Measurements from ENCODE around the gene FREM1. TPM values are rescaled to one million over a fixed set of nuclear protein-coding genes. Genes with fewer than 3 reads are reported as not detected.

FREM1 gene
- total RNA-seq, 1 experiment from 2014 or later = 1.2 TPM

GRCh38 chr9:14741369-14741768, 168.9 kb downstream of the FREM1 start:
- ChIA-PET POLR2A (ENCODE audit: unreplicated experiment) (no interaction called here), CTCF (no interaction called here)
- intact Hi-C loops (cut with micrococcal nuclease) = no loop called here
- Histone ChIP-seq H3K4me2 (ENCODE audit: low read length) (no peak overlapping the region), H3K36me3 (ENCODE audit: low read depth, low read length) (no peaks in the 10 kb centered on the region), H2AFZ (ENCODE audit: low read length) (no peak overlapping the region), H3K9ac (ENCODE audit: low read length) (no peak overlapping the region), H4K20me1 (ENCODE audit: low read length) (no peaks in the 10 kb centered on the region), H3K27ac (ENCODE audit: low read length) (no peak overlapping the region), H3K4me1 (ENCODE audit: insufficient read depth, low read length) (no peaks in the 10 kb centered on the region), H3K9me2 (replicated peaks; ENCODE audit: low read length) (no peaks in the 10 kb centered on the region), H3K9me3 (ENCODE audit: low read length) (no peaks in the 10 kb centered on the region), H3K4me3 (ENCODE audit: low read length) (no peak overlapping the region), H3K27me3 (ENCODE audit: low read length) (no peaks in the 10 kb centered on the region), H3K79me2 (ENCODE audit: low read length) (no peaks in the 10 kb centered on the region), H3F3A (ENCODE audit: low read length, unreplicated experiment) (no peaks in the 10 kb centered on the region)
- ATAC-seq (no peak), DNase-seq (no peak)
- BruUV-seq (replicated peaks) = no TSS peak
- TF ChIP-seq, protein P1, sequence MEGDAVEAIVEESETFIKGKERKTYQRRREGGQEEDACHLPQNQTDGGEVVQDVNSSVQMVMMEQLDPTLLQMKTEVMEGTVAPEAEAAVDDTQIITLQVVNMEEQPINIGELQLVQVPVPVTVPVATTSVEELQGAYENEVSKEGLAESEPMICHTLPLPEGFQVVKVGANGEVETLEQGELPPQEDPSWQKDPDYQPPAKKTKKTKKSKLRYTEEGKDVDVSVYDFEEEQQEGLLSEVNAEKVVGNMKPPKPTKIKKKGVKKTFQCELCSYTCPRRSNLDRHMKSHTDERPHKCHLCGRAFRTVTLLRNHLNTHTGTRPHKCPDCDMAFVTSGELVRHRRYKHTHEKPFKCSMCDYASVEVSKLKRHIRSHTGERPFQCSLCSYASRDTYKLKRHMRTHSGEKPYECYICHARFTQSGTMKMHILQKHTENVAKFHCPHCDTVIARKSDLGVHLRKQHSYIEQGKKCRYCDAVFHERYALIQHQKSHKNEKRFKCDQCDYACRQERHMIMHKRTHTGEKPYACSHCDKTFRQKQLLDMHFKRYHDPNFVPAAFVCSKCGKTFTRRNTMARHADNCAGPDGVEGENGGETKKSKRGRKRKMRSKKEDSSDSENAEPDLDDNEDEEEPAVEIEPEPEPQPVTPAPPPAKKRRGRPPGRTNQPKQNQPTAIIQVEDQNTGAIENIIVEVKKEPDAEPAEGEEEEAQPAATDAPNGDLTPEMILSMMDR (conservative IDR thresholded peaks at IDR 0.05; ENCODE audit: low read depth, low read length) = no peak
- no peak for TF ChIP-seq EZH2 (IDR thresholded peaks at IDR 0.05; ENCODE audit: low read length, unreplicated experiment)
- TF ChIP-seq EZH2phosphoT487 (IDR thresholded peaks at IDR 0.05; ENCODE audit: borderline replicate concordance, low read length) = no peak

- ChIA-PET POLR2A (ENCODE audit: unreplicated experiment) (no interaction called here), CTCF (no interaction called here)
- H3K4me1 ChIP-seq (ENCODE audit: insufficient read depth, low read length) = no peaks in the 10 kb centered on the region
- no TSS peak for BruUV-seq (replicated peaks)
- H3K9me2 ChIP-seq (replicated peaks; ENCODE audit: low read length) = no peaks in the 10 kb centered on the region
- H3K9ac ChIP-seq (ENCODE audit: low read length) = no peak overlapping the region
- H3K79me2 ChIP-seq (ENCODE audit: low read length) = no peaks in the 10 kb centered on the region
- DNase-seq (no peak), ATAC-seq (no peak)
- H3K4me2 ChIP-seq (ENCODE audit: low read length) = no peak overlapping the region
- no peaks in the 10 kb centered on the region for H3K27me3 ChIP-seq (ENCODE audit: low read length)
- H3K36me3 ChIP-seq (ENCODE audit: low read depth, low read length) = no peaks in the 10 kb centered on the region
- H3K9me3 ChIP-seq (ENCODE audit: low read length) = no peaks in the 10 kb centered on the region
- intact Hi-C loops (cut with micrococcal nuclease) = no loop called here
- H3F3A ChIP-seq (ENCODE audit: low read length, unreplicated experiment) = no peaks in the 10 kb centered on the region
- no peak overlapping the region for H3K27ac ChIP-seq (ENCODE audit: low read length)
- no peak overlapping the region for H2AFZ ChIP-seq (ENCODE audit: low read length)
- no peak for TF ChIP-seq EZH2phosphoT487 (IDR thresholded peaks at IDR 0.05; ENCODE audit: borderline replicate concordance, low read length)
- TF ChIP-seq, protein P1 (conservative IDR thresholded peaks at IDR 0.05; ENCODE audit: low read depth, low read length) = no peak
- no peak for TF ChIP-seq EZH2 (IDR thresholded peaks at IDR 0.05; ENCODE audit: low read length, unreplicated experiment)
- H4K20me1 ChIP-seq (ENCODE audit: low read length) = no peaks in the 10 kb centered on the region
- H3K4me3 ChIP-seq (ENCODE audit: low read length) = no peak overlapping the region
Measured at GRCh38 chr9:14733133-14733532, 177.1 kb downstream of the FREM1 start.

GRCh38 chr9:14731294-14731981, 178.8 kb downstream of the FREM1 start:
- Histone ChIP-seq H3F3A (ENCODE audit: low read length, unreplicated experiment) (no peaks in the 10 kb centered on the region), H3K27ac (ENCODE audit: low read length) (no peak overlapping the region), H3K79me2 (ENCODE audit: low read length) (no peaks in the 10 kb centered on the region), H3K9ac (ENCODE audit: low read length) (no peak overlapping the region), H3K4me2 (ENCODE audit: low read length) (no peak overlapping the region), H3K4me1 (ENCODE audit: insufficient read depth, low read length) (no peaks in the 10 kb centered on the region), H3K4me3 (ENCODE audit: low read length) (no peak overlapping the region), H3K9me2 (replicated peaks; ENCODE audit: low read length) (no peaks in the 10 kb centered on the region), H2AFZ (ENCODE audit: low read length) (no peak overlapping the region), H3K9me3 (ENCODE audit: low read length) (no peaks in the 10 kb centered on the region), H3K27me3 (ENCODE audit: low read length) (no peaks in the 10 kb centered on the region), H4K20me1 (ENCODE audit: low read length) (no peaks in the 10 kb centered on the region), H3K36me3 (ENCODE audit: low read depth, low read length) (no peaks in the 10 kb centered on the region)
- no peak for TF ChIP-seq EZH2phosphoT487 (IDR thresholded peaks at IDR 0.05; ENCODE audit: borderline replicate concordance, low read length)
- TF ChIP-seq EZH2 (IDR thresholded peaks at IDR 0.05; ENCODE audit: low read length, unreplicated experiment) = no peak
- TF ChIP-seq, protein P1 (conservative IDR thresholded peaks at IDR 0.05; ENCODE audit: low read depth, low read length) = no peak
- intact Hi-C loops (cut with micrococcal nuclease) = no loop called here
- CTCF ChIA-PET = no interaction called here
- no TSS peak for BruUV-seq (replicated peaks)
- ATAC-seq = no peak
- POLR2A ChIA-PET (ENCODE audit: unreplicated experiment) = interaction anchor here (0.6 kb wide), 1 partner anchor 1417 kb away, joined by 3 read pairs; no protein-coding TSS in a partner anchor
- no peak for DNase-seq

Data from PC-3 (cell line).